GM03348 (cell line): ENCODE results near the gene BCAR3.
"Not testable (repeated sequence)": the region's sequence is repeated elsewhere in the genome, so short reads cannot be mapped to it uniquely, and the experiment has no call there.

Source experiments
- DNase-seq: peaks from one replicate; pipeline ENCODE4 v3.0.0; 2012; ENCODE audit warnings: low spot score

The BCAR3 gene

GRCh38 chr1:93705892-93706500, 24.4 kb upstream of the BCAR3 start:
- DNase-seq: no peak

GRCh38 chr1:93704052-93704451, 22.4 kb upstream of the BCAR3 start:
- DNase-seq: no peak

GRCh38 chr1:93703643-93704042, 22.0 kb upstream of the BCAR3 start:
- no peak for DNase-seq

- DNase-seq: no peak
Measured at GRCh38 chr1:93702828-93703183, 21.2 kb upstream of the BCAR3 start.

GRCh38 chr1:93702111-93702827, 20.6 kb upstream of the BCAR3 start:
- DNase-seq: no peak

GRCh38 chr1:93701629-93702028, 20.0 kb upstream of the BCAR3 start:
- DNase-seq: peak; percentile 94

- no peak for DNase-seq
Measured at GRCh38 chr1:93700532-93701469, 19.2 kb upstream of the BCAR3 start.

GRCh38 chr1:93699503-93700168, 18.0 kb upstream of the BCAR3 start:
- DNase-seq: no peak

GRCh38 chr1:93699049-93699384, 17.4 kb upstream of the BCAR3 start:
- DNase-seq: no peak

- no peak for DNase-seq
Measured at GRCh38 chr1:93698329-93699048, 16.9 kb upstream of the BCAR3 start.

GRCh38 chr1:93697566-93697965, 15.9 kb upstream of the BCAR3 start:
- DNase-seq: not testable (repeated sequence)

GRCh38 chr1:93695411-93696005, 13.9 kb upstream of the BCAR3 start:
- no peak for DNase-seq

- no peak for DNase-seq
Measured at GRCh38 chr1:93694819-93695218, 13.2 kb upstream of the BCAR3 start.

- DNase-seq: no peak
Measured at GRCh38 chr1:93694039-93694438, 12.4 kb upstream of the BCAR3 start.

- peak; percentile 79 for DNase-seq
Measured at GRCh38 chr1:93692983-93693591, 11.4 kb upstream of the BCAR3 start.

GRCh38 chr1:93692451-93692861, 10.8 kb upstream of the BCAR3 start:
- no peak for DNase-seq

GRCh38 chr1:93692026-93692425, 10.4 kb upstream of the BCAR3 start:
- no peak for DNase-seq

- DNase-seq: no peak
Measured at GRCh38 chr1:93690921-93691789, 9.5 kb upstream of the BCAR3 start.

- no peak for DNase-seq
Measured at GRCh38 chr1:93690341-93690740, 8.7 kb upstream of the BCAR3 start.
